Activated CD4-positive, alpha-beta T cell treated with anti-CD3 and anti-CD28 coated beads for 1 hour (primary cell): Measurements from ENCODE around the gene SAMD14.
"Not testable (repeated sequence)": the region's sequence is repeated elsewhere in the genome, so short reads cannot be mapped to it uniquely, and the experiment has no call there.

Experiments used
- DNase-seq: peaks from one replicate; pipeline ENCODE4 v3.0.0-alpha.2; 2020

SAMD14 gene

GRCh38 chr17:50072130-50072529 is 57.8 kb downstream of the SAMD14 start:
- DNase-seq = no peak

DNA sequence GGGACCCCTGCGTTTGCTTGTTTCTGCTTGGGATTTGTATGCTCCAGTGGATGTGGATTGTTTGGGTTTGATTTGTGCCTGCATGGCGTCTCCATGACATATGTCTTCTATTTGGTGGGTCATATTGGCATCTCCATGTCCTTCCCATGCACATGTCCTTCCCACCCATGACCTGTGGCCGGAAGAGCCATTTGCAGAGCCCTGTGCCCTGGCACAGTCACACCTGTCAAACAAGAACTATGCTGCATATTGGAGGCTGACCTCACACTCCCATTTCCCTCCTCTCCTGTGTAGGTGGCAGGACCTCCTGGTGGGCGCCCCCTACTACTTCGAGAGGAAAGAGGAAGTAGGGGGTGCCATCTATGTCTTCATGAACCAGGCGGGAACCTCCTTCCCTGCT is 58.3 kb downstream of the SAMD14 start:
- DNase-seq = no peak

GRCh38 chr17:50070908-50071680 is 58.9 kb downstream of the SAMD14 start:
- DNase-seq = no peak

GRCh38 chr17:50067996-50068395 is 62.0 kb downstream of the SAMD14 start:
- no peak for DNase-seq

DNA sequence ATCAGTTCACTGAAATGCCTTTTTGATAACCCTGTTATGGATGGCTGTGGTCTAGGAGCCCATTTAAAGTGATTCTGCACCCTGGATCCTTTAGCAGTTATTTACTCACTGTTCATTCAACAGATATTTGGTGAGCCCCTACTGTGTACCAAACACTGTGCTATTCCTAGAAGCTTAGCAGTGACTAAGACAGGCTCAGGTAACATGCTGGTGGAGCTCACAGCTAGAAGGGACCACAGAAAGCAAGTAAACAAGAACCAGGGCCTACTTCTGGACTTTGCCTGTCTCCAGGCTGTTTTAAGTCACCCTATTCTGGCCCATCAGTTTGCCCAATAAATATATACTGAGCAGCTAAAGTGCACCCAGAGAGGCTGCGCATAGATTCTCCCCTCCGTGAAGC is 63.0 kb downstream of the SAMD14 start:
- DNase-seq = no peak

GRCh38 chr17:50065056-50065455 is 64.9 kb downstream of the SAMD14 start:
- no peak for DNase-seq

GRCh38 chr17:50064253-50065001 is 65.5 kb downstream of the SAMD14 start:
- DNase-seq = no peak

DNA sequence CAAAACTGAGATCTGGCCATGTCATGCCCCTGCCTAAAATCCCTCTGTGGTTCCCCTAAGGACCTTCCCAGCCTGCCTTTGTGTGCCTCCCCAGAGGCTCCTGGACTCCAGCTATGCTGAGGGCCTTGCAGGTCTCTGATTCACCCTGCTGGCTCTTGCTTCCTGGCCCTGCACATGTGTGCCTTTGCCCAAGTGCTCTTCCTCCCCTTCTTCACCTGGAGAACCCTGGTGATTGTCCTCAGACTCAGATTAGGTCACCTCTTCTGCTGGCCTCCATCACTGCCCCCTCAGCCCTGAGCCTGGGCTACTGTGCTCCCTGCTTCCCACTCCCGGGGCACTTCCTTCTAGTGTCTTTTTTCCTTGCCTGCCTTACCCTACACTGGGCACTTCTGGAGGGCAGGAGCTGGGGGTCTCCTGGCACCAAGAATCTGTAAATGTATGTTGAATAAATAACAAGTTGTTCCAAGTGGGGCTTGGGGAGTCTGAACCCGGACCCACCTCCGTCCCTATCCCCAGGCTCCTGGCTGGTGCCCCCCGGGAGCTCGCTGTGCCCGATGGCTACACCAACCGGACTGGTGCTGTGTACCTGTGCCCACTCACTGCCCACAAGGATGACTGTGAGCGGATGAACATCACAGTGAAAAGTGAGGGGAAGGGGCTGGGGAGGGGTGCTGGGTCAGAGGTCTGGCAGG is 66.3 kb downstream of the SAMD14 start:
- no peak for DNase-seq

GRCh38 chr17:50062293-50063243 is 67.4 kb downstream of the SAMD14 start:
- DNase-seq = no peak

DNA sequence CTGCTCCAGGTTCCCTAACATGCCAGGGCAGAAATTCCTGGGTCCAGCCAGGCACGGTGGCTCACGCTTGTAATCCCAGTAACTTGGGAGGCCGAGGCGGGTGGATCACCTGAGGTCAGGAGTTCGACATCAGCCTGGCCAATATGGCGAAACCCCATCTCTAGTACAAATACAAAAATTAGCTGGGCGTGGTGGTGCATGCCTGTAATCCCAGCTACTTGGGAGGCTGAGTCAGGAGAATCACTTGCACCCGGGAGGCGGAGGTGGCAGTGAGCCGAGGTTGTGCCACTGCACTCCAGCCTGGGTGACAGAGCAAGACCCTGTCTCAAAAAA is 68.3 kb downstream of the SAMD14 start:
- not testable (repeated sequence) for DNase-seq

GRCh38 chr17:50060951-50061712 is 68.8 kb downstream of the SAMD14 start:
- DNase-seq = no peak
